GM10266 (cell line): ENCODE measurements around the gene SMIM13.
"Not testable (repeated sequence)": the region's sequence is repeated elsewhere in the genome, so short reads cannot be mapped to it uniquely, and the experiment has no call there.

ENCODE experiments used
- DNase-seq: peaks from one replicate; pipeline ENCODE4 v3.0.0; 2012; ENCODE audit errors: extremely low spot score
- CTCF ChIP-seq: IDR thresholded peaks from 2 replicates; pipeline ENCODE4 v1.5.1; 2012; ENCODE audit warnings: mild to moderate bottlenecking, low read depth; ENCODE audit not compliant: control insufficient read depth, insufficient read depth; ENCODE audit errors: missing control alignments

SMIM13 gene

GRCh38 chr6:11083491-11083890, 10.1 kb upstream of the SMIM13 start:
- no peak for TF ChIP-seq CTCF
- DNase-seq = no peak

GRCh38 chr6:11083956-11084355, 9.7 kb upstream of the SMIM13 start:
- DNase-seq = no peak
- TF ChIP-seq CTCF = no peak

- TF ChIP-seq CTCF = no peak
- no peak for DNase-seq
Observed at GRCh38 chr6:11085758-11086435, 7.7 kb upstream of the SMIM13 start.

- not testable (repeated sequence) for DNase-seq
Observed at GRCh38 chr6:11087141-11087812, 6.4 kb upstream of the SMIM13 start.

GRCh38 chr6:11089695-11090094, 3.9 kb upstream of the SMIM13 start:
- no peak for DNase-seq
- no peak for TF ChIP-seq CTCF

- DNase-seq = not testable (repeated sequence)
Observed at GRCh38 chr6:11091141-11091540, 2.5 kb upstream of the SMIM13 start.

GRCh38 chr6:11092668-11093375, 812 bp upstream of the SMIM13 start:
- TF ChIP-seq CTCF = no peak
- peak; percentile 85 for DNase-seq

- DNase-seq = no peak
- TF ChIP-seq CTCF = no peak
Observed at GRCh38 chr6:11093376-11093625, 333 bp upstream of the SMIM13 start.
